Measurements from ENCODE around the gene PRB4.

GRCh38 chr12:11307143-11307542 is 3.1 kb downstream of the PRB4 start:
- no peak for TF ChIP-seq CTCF (IDR thresholded peaks at IDR 0.05)
- no peak for TF ChIP-seq POLR2AphosphoS5 (IDR thresholded peaks at IDR 0.05)
- TF ChIP-seq POLR2A (IDR thresholded peaks at IDR 0.05) = no peak

Data from breast epithelium (tissue), 3 donors.